AML-193 (cell line): ENCODE results near the gene SIRT5.

ENCODE experiments used
- DNase-seq, 2 experiments: peaks; one replicate each; lab custom pipeline; 2025; lab: John Stamatoyannopoulos, UW

Gene SIRT5

DNA sequence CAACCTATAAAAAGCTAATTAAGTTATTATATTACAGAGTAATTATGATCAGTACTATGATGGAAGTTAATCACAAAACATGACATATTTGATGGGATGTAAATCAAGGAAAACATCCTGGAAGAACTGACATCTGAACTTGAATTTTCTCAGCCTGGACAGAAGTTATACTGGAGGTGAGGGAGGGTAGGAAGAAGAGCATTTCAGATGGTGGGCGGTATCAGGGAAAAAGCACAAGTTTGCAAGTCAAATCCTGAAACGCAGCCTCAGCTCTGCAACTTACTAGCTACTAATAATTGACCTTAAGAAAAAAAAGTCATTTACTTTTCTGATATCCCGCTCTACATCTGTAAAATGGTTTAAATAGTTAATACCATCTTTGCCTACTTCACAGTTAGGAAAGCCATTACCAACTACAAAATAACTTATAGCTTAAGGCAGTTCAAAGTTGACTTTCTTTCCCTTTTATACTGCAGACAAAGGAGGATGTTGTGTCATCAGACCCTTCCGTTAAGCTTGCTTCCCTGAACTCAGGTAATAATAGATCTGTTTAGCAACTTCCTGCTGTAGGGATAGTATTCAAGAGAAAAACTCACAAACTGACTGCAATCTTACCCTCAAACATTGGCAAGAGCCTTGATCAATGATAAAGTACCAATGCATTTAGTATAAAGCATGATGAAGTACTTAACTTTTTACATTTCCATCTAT, 61.7 kb downstream of the SIRT5 start:
- peak; percentile 55 to 70 for DNase-seq

DNA sequence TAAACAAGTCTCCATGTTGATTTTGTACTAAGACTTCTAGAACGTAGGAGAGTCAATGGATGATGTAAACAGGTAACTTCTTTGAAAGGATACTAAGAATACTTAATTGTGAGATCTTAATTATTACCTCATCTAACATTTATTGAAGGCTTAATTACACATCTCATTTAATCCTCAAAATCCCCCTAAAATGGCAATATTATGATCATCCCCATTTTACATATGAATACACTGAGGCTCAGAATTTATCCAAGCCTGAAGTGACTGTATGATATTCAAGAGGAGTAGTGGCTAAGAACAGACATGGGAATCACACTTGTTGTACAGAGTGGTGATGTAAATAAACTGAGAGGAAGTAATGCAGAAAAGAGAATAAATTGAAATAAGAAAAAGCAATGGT, 63.6 kb downstream of the SIRT5 start:
- DNase-seq: no peak

DNA sequence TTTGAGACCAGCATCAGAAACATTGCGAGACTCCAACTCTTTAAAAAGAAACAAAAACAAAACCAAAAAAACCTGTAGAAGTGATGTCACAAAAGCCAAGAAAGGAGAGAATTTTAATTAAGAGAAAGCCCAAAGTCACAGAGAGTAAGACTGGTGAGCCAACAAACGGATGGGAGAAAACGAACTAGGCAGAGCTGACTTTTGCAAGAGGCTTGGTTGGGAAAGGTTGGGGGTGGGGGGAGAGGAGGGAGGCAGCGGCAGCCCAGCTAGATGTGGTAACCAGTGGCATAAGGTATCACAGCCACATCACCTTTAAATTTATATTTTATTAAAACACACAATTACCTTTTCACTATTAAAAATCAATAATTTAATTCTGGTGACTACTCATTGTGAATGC, 64.2 kb downstream of the SIRT5 start:
- DNase-seq: peak; percentile 63 to 65

DNA sequence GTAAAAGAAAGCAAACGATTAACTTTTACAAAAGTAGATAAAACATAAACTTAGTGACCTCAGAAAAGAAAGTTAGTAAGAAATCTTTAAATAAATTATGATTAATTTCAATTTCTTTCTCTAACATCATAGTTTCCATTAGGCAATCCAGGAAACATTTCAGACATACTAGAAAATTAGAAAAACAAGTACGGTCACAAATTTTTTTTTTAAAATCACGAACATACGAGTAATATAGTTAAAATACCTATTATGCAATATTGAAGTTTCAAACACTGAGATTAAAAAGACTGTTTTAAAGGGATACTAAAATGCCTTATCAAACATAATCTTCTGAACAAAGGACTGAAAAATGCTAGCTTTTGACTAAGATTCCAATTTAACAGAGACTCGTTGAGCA, 66.9 kb downstream of the SIRT5 start:
- no peak for DNase-seq

DNA sequence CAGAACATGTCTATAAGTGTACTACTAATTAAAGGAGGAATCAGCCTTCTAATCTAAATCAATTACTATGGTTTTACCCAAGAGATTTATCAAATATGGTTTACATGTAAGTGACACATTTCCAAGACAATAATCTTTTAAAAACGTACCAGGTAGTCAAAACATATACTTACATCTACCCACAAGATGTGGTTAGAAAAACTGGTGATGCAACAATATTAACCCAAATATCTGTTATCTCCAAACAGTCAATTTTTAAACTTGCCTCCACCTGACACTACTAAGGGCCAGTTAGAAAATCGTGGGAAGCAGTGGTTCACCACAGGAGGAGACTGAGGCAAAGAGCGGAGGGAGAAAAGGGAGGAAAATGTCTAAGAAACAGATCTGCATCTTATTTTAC, 68.7 kb downstream of the SIRT5 start:
- no peak for DNase-seq

DNA sequence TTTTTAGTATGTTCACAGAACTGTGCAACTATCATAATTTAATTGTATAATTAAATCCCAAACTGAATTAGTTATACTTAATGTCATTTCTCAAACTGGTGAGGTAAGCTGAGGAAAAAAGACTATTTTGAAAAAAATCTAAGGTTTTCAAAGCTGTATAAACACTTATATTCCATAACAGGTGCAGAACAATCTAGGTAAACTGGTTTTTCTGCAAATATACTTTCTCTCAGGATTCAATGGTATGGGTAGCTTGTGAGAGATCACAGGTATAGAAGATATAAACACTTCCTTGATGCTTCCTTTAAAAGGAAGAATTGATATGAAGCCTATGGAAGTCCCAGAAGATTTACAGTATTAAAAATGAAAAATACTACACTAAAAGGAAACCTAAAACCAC, 74.4 kb downstream of the SIRT5 start:
- DNase-seq: no peak

DNA sequence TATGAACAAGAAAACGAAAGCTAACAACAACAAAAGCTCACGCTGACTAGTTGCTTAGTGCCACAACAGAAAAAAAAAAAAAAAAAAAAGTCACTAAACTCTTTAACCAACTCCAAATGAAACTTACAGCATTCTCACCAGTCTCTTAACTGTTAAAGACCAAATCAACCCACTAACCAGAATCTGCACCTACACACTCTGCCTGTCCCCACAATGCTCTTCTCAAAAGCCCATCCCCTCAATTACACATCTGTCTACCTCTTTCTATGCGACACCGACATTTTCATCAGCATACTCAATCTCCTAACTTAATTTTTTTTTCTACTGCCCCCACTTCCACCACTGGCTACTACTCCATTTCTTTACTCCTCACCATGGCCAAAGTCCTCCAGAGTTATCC, 75.0 kb downstream of the SIRT5 start:
- no peak for DNase-seq

DNA sequence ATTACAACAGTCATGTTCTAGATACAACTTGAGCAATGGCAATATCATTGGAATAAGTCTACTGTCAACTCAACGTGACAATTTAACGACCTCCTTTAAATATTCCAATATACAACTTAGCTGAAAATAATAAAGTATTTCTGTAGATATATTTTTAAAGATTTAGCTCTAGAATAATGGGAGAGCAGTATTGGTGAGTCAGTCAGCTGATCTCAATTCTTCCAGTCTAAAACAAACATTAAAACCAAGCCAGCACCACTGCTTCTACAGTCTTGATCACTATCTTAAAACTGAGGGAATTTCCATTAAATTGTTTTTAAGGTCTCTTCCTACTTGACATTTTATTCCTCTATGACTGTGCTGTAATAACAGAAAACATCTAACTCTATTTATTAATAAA, 78.9 kb downstream of the SIRT5 start:
- DNase-seq: no peak

DNA sequence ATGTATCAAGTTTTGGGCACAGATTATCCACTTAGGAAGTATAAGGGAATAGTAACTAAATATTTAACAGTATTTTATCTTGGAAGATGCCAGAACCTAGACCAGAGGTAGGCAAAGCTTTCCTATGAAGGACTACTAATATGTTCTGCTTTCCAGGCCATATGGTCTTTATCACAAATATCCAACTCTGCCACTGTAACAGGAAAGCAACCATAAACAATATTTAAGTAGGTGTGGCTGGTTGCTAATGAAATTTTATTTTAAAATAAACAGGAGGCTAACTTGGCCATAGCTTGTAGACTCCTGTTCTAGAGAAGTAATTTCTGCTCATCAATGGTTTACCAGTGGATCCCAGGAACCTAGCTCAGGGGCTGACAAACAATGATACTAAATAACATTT, 80.1 kb downstream of the SIRT5 start:
- no peak for DNase-seq

DNA sequence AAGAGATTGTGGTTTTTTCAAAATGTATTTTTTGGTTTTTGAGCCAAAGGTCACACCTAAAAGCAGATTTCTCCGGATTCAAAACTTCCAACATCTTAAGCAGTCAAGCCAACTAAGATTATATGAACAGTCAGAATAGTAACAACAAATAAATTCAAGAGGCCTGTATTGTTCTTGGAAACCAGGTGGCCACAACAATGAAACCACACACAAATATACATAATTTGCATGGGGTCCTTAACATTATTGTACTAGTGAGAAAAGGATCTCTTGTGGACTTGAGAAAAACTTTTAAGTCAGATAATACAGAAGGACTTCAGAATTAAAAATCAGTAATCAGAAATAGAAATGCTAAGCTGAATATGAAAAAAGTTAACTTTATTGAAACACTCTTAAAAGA, 81.3 kb downstream of the SIRT5 start:
- DNase-seq: no peak

DNA sequence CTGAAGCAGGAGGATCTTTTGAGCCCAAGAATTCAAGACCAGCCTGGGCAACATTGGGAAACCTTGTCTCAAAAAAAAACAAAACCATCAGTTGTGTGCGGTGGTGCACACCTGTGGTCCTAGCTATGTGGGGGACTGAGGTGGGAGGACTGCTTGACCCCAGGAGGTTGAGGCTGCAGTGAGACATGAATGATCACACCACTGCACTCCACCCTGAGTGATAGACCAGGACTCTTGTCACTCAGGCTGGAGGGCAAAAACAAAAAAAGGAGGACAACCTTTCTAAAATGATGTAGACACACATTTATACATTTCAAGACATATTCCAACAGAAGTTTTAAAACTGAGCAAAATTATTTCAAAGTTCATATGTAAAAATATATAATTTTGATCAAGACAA, 85.9 kb downstream of the SIRT5 start:
- DNase-seq: no peak

DNA sequence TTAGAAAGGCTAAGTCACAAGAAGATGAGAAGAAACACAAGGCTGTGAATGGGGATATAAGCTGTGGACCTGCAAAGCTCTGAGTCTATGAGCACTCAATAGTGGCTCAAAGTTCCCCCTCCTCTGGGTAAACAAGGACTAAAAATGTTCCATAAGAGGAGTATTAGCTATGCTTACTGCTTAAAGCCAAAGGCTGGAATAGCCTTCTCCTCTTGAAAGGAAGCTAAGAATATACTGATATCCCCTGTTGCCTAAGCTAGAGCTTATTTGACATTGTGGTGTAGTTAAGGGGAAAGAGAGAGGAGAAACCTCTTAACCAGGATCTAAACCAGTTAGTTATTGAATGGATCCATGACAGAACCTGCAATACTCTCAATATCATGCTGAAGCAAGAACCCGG, 86.5 kb downstream of the SIRT5 start:
- DNase-seq: no peak

DNA sequence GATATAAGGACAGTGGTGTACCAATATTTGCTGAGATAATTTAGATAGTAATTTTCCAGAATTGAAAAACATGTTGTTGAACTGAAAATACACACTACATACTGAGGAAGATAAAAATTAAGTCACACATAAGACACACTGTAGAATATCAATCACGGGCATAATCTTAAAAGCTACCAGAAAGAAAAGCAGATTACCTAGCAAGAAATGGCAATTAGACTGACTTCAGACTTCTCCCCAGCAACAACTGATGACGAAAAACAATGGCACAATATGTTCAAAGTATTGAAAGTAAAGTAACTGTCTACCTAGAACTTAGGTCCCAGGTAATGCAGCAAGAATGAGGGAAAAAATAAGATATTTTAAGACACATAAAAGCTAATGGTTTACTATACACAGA, 87.2 kb downstream of the SIRT5 start:
- DNase-seq: no peak

DNA sequence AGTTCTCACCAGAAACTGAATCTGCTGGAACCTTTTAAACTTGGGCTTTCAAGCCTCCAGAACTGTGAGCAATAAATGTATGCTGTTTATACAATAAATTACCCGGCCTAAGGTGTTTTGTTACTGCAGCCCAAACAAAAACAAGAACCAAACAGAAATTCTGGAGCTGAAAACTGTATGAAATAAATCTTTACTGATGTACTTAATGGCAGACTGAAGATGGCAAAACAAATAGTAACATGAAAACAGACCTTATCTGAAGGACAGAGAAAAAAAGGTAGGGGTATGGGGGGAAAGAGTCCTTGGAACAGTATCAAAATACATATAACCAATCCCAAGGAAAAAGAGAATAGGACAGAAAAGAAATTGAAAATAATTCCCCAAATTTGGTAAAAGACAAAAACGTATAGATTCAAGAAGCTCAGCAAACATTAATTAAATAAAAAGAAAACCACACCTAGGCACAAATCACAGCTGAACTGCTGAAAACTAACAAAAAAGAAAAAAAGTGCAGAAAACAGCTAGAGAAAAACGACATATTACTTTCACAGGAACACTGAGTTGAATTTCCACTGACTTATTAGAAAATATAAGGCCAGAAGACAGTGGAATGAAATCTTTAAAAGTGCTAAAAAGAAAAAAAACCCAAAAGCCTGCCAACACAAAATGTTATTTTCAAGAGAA, 88.4 kb downstream of the SIRT5 start:
- no peak for DNase-seq

DNA sequence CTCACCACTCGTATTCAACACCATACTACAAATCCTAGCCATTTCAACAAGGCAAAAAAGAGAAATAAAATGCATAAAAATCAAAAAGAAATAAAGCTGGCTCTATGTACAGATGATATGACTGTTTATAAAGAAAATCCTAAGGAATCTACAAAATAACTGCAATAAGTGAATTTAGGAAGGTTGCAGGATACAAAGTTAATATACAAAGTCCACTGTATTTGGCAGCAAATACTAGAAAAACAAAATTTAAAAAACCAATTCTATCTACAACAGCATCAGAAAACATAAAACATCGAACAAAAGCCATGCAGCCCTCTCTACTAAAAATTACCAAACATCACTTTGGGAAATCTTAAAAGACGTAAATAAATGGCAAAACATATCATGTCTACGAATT, 89.6 kb downstream of the SIRT5 start:
- no peak for DNase-seq
